Cardiac muscle cell (in vitro differentiated cells and primary cell): ENCODE data around the gene KCNMB2. TPM values are rescaled to one million over a fixed set of nuclear protein-coding genes. Genes with fewer than 3 reads are reported as not detected.

Experiments
- DNase-seq, 2 donors: peaks; one replicate each; pipeline versions ENCODE4 v3.0.0 to v3.0.0-alpha.2; 2010 to 2017; ENCODE audit warnings: low read depth in 1 of 2, low spot score in 1 of 2
- H3K27ac ChIP-seq: fragments of 200-600 bp; sonication (generic); 2 replicates; pipeline ENCODE4 v1.5.1; 2016
- H3K27me3 ChIP-seq: fragments of 200-600 bp; sonication (generic); 2 replicates; pipeline ENCODE4 v1.6.0; 2016; ENCODE audit warnings: control low read depth
- H3K36me3 ChIP-seq: fragments of 200-600 bp; sonication (generic); 2 replicates; pipeline ENCODE4 v1.5.1; 2016; ENCODE audit warnings: control low read depth
- H3K4me1 ChIP-seq: fragments of 200-600 bp; sonication (generic); 2 replicates; pipeline ENCODE4 v1.8.1; 2017; ENCODE audit warnings: low read depth, mild to moderate bottlenecking, mixed run types
- H3K4me3 ChIP-seq: fragments of 200-600 bp; sonication (generic); 2 replicates; pipeline ENCODE4 v1.5.1; 2016; ENCODE audit warnings: mild to moderate bottlenecking
- H3K9me3 ChIP-seq: fragments of 200-600 bp; sonication (generic); 2 replicates; pipeline ENCODE4 v1.5.1; 2017; ENCODE audit warnings: low read depth, mild to moderate bottlenecking, control low read depth
- polyA plus RNA-seq: library from polyadenylated mRNA; unstranded; fragments of >200 nt; fragmentation: Nextera tagmentation; extraction: Ambion mirVana; gene quantifications from 2 replicates; pipeline ENCODE4 v1.2.1, GENCODE V29; 2016
- total RNA-seq: library from RNA; depleted of rRNA; stranded (reverse); fragments of >200 nt; gene quantifications from 2 replicates; pipeline ENCODE4 v1.2.3, GENCODE V29; 2016
- TF ChIP-seq, protein P1 (sequence below): IDR thresholded peaks from 2 replicates; pipeline ENCODE4 v1.5.1; 2012; ENCODE audit warnings: low read depth, mild to moderate bottlenecking, low read length

Gene KCNMB2
- total and polyA plus RNA-seq, 2 experiments from 2014 or later = 0.33 TPM; not detected in 1

DNA sequence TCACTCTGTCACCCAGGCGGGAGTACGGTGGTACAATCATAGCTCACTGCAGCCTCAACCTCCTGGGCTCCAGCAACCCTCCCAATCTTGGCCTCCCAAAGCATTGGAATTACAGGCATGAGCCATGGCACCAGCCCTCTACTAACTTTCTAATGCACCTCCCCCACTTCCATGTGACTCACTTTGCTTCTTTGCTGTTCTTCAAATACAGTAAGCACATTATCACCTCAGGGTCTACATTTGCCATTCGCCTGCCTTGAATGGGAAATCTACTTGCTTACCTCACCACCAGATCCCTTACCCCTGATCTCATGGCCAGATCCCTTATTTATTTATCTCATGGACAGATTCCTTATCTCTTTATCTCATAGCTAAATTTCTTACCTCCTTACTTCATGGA lies 235.3 kb downstream of the KCNMB2 start:
- no peak overlapping the region for H3K27ac ChIP-seq
- TF ChIP-seq, protein P1, sequence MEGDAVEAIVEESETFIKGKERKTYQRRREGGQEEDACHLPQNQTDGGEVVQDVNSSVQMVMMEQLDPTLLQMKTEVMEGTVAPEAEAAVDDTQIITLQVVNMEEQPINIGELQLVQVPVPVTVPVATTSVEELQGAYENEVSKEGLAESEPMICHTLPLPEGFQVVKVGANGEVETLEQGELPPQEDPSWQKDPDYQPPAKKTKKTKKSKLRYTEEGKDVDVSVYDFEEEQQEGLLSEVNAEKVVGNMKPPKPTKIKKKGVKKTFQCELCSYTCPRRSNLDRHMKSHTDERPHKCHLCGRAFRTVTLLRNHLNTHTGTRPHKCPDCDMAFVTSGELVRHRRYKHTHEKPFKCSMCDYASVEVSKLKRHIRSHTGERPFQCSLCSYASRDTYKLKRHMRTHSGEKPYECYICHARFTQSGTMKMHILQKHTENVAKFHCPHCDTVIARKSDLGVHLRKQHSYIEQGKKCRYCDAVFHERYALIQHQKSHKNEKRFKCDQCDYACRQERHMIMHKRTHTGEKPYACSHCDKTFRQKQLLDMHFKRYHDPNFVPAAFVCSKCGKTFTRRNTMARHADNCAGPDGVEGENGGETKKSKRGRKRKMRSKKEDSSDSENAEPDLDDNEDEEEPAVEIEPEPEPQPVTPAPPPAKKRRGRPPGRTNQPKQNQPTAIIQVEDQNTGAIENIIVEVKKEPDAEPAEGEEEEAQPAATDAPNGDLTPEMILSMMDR = no peak
- no peak for DNase-seq

DNA sequence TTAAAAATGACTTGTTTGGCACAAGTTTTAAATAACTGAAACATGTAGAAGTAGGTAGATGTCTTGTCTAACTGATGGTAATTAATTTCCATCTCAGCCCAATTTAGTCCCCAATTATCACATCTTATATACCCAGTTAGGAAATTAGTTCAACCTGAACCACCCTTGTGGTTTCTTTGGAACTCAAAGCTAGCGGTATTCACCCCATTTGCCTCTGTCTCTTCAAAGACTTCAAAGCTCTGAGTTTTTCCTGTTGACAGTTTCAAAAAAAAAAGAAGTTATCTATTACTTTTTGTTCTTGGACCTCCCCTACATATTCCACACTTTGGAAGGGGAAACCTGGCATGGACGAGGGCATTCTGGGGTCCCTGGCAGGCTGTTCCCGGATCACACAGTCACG lies 236.5 kb downstream of the KCNMB2 start:
- H3K4me1 ChIP-seq = no peaks in the 10 kb centered on the region
- H3K27ac ChIP-seq = no peak overlapping the region
- H3K4me3 ChIP-seq = no peak overlapping the region
- H3K27me3 ChIP-seq = no peaks in the 10 kb centered on the region
- no peak for DNase-seq
- H3K36me3 ChIP-seq = no peaks in the 10 kb centered on the region
- TF ChIP-seq, protein P1 = no peak
- H3K9me3 ChIP-seq = no peaks in the 10 kb centered on the region

More for the DNA sequence above, 235.3 kb downstream of the KCNMB2 start:
- H3K4me1 ChIP-seq = no peaks in the 10 kb centered on the region
- no peaks in the 10 kb centered on the region for H3K36me3 ChIP-seq
- no peaks in the 10 kb centered on the region for H3K9me3 ChIP-seq
- H3K4me3 ChIP-seq = no peak overlapping the region
- no peaks in the 10 kb centered on the region for H3K27me3 ChIP-seq

DNA sequence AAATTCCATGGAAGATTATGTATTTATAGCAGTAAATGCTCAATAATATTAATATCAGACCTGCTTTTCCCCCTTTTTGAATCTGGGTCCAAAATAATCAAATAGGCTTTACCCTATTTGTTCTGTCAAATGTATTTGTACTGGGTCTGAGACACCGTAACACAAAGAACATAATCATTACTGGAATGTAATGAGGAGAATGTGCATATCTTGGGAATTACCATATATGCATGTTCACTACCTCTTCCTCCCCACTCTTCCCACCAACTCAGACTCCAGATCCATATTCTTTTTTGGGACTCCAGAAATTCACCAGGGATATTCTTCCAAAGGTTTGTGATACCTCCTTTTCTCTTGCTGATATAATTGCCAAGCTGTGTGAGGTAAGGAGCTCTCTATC lies 237.1 kb downstream of the KCNMB2 start:
- Histone ChIP-seq H3K9me3 (no peaks in the 10 kb centered on the region), H3K27ac (no peak overlapping the region), H3K36me3 (no peaks in the 10 kb centered on the region), H3K27me3 (no peaks in the 10 kb centered on the region), H3K4me3 (no peak overlapping the region), H3K4me1 (no peaks in the 10 kb centered on the region)
- no peak for DNase-seq
- TF ChIP-seq, protein P1 = no peak

DNA sequence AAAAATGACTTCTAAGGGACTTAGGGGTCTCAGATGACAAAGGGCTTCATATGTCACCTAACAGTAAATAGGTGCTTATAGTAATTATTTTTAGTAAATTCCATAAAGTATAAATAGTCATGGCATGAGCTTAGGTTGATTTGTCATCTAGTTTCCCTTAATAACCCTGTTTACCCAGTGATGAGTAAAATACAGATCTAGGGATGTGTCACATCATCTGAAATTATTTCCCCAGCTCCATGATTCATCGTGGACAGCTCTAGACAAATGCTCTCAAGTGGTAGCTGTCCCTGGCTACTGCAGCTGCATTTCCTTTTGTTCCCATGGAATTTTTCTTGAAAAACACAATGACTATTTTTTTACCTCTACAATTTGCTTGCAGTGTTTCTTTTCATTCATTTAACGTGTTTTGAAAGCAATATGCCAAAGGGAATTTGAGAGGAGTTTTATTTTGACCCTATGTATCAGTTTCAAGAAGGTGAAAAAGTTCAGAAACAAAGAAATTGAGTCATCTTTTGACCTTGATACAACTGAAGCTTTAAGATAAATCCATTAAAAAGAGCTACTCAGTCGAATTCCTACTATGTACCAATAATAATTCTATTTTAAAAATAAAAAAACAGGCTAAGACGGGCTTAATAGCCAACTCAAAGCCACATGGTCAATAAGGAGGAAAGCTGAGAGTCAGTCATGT lies 241.6 kb downstream of the KCNMB2 start:
- no peaks in the 10 kb centered on the region for H3K27me3 ChIP-seq
- H3K4me3 ChIP-seq = no peak overlapping the region
- no peak for DNase-seq
- H3K36me3 ChIP-seq = no peaks in the 10 kb centered on the region
- H3K27ac ChIP-seq = no peak overlapping the region
- H3K9me3 ChIP-seq = no peaks in the 10 kb centered on the region
- TF ChIP-seq, protein P1 = no peak
- no peaks in the 10 kb centered on the region for H3K4me1 ChIP-seq

DNA sequence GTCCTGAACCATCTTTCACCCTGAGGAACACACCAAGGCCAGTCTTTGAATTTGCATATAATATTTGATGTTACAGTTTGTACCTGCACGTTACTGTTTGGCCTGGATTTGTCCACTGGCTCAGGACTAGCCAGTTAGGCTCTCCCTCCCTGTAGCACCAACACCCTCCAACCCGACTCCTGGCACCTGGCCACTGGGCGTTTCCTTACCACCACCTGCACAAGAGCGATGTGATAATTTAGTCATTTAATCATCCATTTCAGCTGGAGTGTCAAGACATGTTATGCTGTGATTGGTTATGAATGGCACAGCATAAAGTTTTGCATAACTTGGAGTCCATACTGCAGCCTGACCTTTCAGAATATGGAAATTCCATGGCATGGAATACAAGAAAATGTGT lies 242.4 kb downstream of the KCNMB2 start:
- H3K27ac ChIP-seq = no peak overlapping the region

More for the DNA sequence above, 242.4 kb downstream of the KCNMB2 start:
- Histone ChIP-seq H3K36me3 (no peaks in the 10 kb centered on the region), H3K9me3 (no peaks in the 10 kb centered on the region), H3K4me1 (no peaks in the 10 kb centered on the region), H3K4me3 (no peak overlapping the region), H3K27me3 (no peaks in the 10 kb centered on the region)
- TF ChIP-seq, protein P1 = no peak
- no peak for DNase-seq
